Retina (tissue), 1 donor: ENCODE results near the gene PGAP6.
"Not testable (repeated sequence)": the region's sequence is repeated elsewhere in the genome, so short reads cannot be mapped to it uniquely, and the experiment has no call there.

Experiments used
- DNase-seq: peaks from one replicate; pipeline ENCODE4 v3.0.0-alpha.2; 2016

The PGAP6 gene

GRCh38 chr16:400061-400591 lies 18.3 kb upstream of the PGAP6 start:
- DNase-seq: no peak

- DNase-seq: no peak
Measured at GRCh38 chr16:399340-400019, 17.7 kb upstream of the PGAP6 start.

- no peak for DNase-seq
Measured at GRCh38 chr16:398561-399339, 17.0 kb upstream of the PGAP6 start.

- DNase-seq: peak; percentile 77
Measured at GRCh38 chr16:397736-398332, 16.1 kb upstream of the PGAP6 start.

- DNase-seq: peak; percentile 73
Measured at GRCh38 chr16:397135-397661, 15.4 kb upstream of the PGAP6 start, which contains the start of gene NME4. Gene NME4, plus strand, starts transcription at chr16:397199. Its CDS starts 24 bp downstream, at chr16:397223.

- peak; percentile 81 for DNase-seq
Measured at GRCh38 chr16:396605-397004, 14.8 kb upstream of the PGAP6 start.

- DNase-seq: no peak
Measured at GRCh38 chr16:396199-396598, 14.4 kb upstream of the PGAP6 start.

GRCh38 chr16:392450-393030 lies 10.8 kb upstream of the PGAP6 start:
- DNase-seq: no peak

GRCh38 chr16:391885-392335 lies 10.1 kb upstream of the PGAP6 start:
- DNase-seq: peak; percentile 76

- DNase-seq: no peak
Measured at GRCh38 chr16:389352-389751, 7.6 kb upstream of the PGAP6 start.

- DNase-seq: not testable (repeated sequence)
Measured at GRCh38 chr16:387761-388666, 6.2 kb upstream of the PGAP6 start.

GRCh38 chr16:386641-387156 lies 4.9 kb upstream of the PGAP6 start:
- DNase-seq: peak; percentile 32

GRCh38 chr16:383326-384051 lies 1.7 kb upstream of the PGAP6 start:
- DNase-seq: peak; percentile 50

GRCh38 chr16:381012-381788 lies 578 bp downstream of the PGAP6 start:
- peak; percentile 57 for DNase-seq

GRCh38 chr16:380762-381011 lies 1.1 kb downstream of the PGAP6 start:
- DNase-seq: no peak

GRCh38 chr16:379961-380761 lies 1.6 kb downstream of the PGAP6 start:
- DNase-seq: no peak

GRCh38 chr16:379183-379960 lies 2.4 kb downstream of the PGAP6 start:
- DNase-seq: no peak

GRCh38 chr16:378821-379182 lies 3.0 kb downstream of the PGAP6 start:
- no peak for DNase-seq
